CD4-positive, alpha-beta T cell treated with Interferon alpha-2 for 1 hour (primary cell): ENCODE results near the gene PYROXD2.

Experiments used
- DNase-seq, 2 donors: peaks; one replicate each; pipeline ENCODE4 v3.0.0-alpha.2; 2020 to 2022

Gene PYROXD2

GRCh38 chr10:98433881-98434732, 19.1 kb upstream of the PYROXD2 start:
- DNase-seq = no peak

GRCh38 chr10:98433371-98433770, 18.4 kb upstream of the PYROXD2 start:
- no peak for DNase-seq

- DNase-seq = no peak
Measured at GRCh38 chr10:98432330-98432729, 17.3 kb upstream of the PYROXD2 start.

GRCh38 chr10:98431016-98431415, 16.0 kb upstream of the PYROXD2 start:
- no peak for DNase-seq

GRCh38 chr10:98430427-98430826, 15.4 kb upstream of the PYROXD2 start:
- DNase-seq = no peak

- no peak for DNase-seq
Measured at GRCh38 chr10:98429320-98430072, 14.5 kb upstream of the PYROXD2 start.

- DNase-seq = no peak
Measured at GRCh38 chr10:98427011-98427515, 12.1 kb upstream of the PYROXD2 start.

- DNase-seq = peak; percentile 29 to 53
Measured at GRCh38 chr10:98425511-98426352, 10.8 kb upstream of the PYROXD2 start.

- no peak for DNase-seq
Measured at GRCh38 chr10:98424295-98425254, 9.6 kb upstream of the PYROXD2 start.

GRCh38 chr10:98423691-98424120, 8.7 kb upstream of the PYROXD2 start:
- no peak for DNase-seq

GRCh38 chr10:98422182-98422581, 7.2 kb upstream of the PYROXD2 start:
- no peak for DNase-seq

- DNase-seq = no peak
Measured at GRCh38 chr10:98420786-98421185, 5.8 kb upstream of the PYROXD2 start.

GRCh38 chr10:98419469-98420261, 4.7 kb upstream of the PYROXD2 start:
- no peak for DNase-seq

- DNase-seq = no peak
Measured at GRCh38 chr10:98418665-98419468, 3.9 kb upstream of the PYROXD2 start.

- no peak for DNase-seq
Measured at GRCh38 chr10:98417973-98418664, 3.1 kb upstream of the PYROXD2 start.

- DNase-seq = no peak
Measured at GRCh38 chr10:98417481-98417959, 2.5 kb upstream of the PYROXD2 start.

- no peak for DNase-seq
Measured at GRCh38 chr10:98416606-98417388, 1.8 kb upstream of the PYROXD2 start.

- DNase-seq = no peak
Measured at GRCh38 chr10:98415731-98416119, 743 bp upstream of the PYROXD2 start.
